HG03039 (cell line): ENCODE results near the gene ELMO1.

Experiments used
- ATAC-seq: cut with Tn5 transposase; IDR thresholded peaks from one replicate; pipeline ENCODE4 v1.9.1; 2021; ENCODE audit warnings: mild to moderate bottlenecking, moderate library complexity; ENCODE audit not compliant: unreplicated experiment

Gene ELMO1

DNA sequence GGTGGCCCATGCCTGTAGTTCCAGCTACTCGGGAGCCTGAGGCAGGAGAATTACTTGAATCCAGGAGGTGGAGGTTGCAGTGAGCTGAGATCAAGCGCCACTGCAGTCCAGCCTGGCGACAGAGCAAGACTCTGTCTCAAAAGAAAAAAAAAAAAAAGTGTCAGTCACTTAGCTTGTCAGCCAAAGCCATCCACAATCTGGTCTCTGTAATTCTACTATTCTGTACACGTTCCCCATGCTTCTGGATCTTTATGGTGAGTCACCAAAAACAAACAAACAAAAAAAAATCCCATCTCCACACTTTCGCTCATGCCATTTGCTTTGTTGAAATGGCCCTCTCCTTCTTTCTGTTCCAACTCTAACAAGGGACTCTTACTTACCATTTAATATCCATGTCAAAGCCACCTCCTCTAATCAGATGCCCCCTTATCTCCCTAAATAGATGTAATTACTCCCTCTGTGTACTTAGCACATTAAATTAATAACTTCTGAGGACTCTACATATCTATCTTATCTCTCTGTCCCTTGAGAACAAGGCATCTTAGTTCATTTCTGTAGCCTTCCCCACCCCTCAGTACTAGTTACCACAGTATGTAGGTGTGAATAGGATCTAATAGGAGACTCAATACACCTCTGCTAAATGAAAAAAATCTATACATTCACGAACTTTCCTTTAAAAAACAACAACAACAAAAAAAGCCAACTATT, 128.4 kb downstream of the ELMO1 start:
- ATAC-seq: no peak

DNA sequence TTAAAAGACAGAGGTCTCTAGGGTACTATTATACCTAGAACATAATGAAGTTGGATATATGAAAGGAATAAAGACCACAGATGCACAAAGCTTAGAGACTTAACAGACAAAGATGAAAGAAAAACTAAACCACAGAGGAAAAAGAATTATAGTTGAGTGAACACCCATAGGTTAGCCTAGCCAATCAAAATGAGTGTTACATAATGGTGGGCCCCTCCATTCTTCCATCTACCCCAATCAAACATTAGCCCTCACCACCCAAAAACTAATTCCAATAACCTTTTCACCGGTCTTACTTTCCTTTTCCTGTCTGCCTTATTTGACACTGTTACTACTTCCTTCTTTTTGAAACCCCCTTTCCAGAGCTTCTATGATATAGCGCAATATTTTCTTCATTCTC, 130.1 kb downstream of the ELMO1 start:
- no peak for ATAC-seq

DNA sequence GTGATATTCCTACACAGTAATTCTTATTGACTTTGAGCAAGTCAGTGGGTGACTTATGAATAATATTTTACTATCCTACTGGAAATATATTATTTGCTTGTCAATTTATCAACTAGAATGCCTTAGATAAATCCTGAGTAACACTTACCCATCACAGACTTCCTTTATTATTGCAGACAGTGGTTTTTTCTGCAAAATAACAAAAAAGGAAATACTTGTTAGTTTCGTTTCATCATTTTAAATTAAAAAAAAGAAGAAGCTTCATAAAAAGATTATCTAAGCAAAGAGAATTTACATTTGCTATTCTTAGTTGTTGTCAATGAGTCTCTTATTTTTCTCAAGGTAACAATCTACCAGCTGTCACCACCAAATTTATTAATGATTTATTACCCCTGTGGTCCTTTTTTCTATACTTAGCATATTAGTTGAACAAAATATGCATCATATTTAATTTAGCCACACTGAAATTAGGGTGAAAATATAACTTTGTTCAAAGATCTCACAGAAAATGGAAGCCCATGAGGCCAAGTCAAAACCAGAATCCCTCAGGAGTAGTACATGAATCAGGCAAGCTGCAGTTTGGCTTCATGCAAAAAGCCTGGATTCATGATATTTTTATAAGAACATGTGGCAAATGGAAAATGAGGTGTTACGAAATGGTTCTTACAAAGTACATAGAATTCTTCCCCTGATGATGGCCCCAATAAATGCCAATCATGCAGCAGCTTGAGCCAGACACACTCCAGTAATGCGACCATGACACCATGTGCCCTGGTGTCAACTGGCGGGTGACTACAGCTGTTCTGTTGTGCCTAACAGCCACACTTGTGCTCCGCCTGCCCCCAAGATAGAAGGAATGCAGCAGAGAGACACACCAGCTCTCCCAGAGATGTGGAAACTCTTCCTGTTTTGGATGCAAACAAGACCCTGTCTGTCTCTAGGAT, 132.6 kb downstream of the ELMO1 start:
- no peak for ATAC-seq

DNA sequence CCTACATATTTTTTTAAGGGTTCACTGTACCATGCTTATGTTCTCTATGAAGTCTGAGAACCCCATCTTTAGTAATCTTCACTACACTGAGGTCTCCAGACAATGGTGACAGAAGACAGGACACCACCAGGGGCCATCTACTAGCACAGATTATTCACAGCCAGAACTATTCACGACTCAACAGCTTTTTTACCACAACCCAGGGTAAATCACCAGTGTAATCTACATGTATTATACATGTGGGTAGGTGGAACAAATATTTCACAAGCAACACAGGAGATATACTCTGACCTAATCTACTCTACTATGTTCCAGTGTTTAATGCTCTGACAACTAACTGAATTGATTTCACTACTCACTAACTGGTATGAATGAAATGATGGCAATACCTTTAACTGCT, 136.1 kb downstream of the ELMO1 start:
- no peak for ATAC-seq

DNA sequence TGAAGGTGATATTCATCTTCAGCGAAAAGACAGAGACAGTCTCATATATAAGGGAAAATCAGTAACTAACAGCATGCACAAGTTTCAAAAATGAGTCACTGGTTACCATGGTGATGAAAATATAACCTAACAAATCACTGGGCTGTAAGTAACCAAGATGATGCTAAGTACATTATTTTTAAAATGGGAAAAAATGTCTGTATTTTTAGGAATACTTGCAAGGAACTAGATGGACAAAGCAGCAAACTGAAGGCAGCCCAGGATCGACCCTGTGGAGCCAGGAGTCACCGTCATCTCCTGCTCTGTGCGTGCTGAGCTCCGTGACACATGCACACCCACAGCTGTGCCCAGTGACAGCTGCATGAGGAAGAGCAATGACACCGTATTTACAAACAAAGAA, 137.3 kb downstream of the ELMO1 start:
- ATAC-seq: no peak

DNA sequence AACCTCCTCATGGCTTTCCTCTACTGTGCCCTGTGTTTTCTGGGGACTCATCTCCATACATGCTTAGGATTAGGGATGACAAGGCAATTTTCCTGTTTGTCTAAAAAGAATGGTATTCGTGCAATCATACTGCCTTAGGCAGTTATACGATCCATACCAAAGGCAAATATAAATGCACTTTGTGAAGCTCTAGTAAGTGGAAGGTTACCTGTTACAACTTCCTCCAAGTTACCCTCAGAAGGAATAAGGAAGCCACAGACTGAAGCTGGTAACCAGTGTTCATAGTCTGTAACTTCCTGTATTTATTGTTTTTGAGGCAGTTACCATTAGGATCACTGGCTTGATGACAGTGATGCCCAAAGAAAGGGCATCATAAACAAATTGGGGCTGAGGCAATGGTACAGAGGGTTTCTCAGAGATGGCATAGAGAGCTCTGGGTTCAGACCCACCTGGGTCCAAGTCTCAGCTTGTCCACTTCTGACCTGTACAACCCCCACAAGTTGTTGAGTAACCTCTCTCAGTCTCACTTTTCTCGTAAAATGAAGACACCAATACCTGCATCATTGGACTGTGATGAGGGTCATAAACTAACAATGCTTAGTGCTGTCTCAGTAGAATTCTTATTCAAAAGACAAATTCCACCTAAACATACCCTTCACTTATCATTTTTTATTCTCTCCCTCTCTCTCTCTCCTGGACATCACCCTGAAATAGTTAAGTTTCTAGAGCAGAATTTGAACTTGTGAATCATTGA, 138.2 kb downstream of the ELMO1 start:
- no peak for ATAC-seq

DNA sequence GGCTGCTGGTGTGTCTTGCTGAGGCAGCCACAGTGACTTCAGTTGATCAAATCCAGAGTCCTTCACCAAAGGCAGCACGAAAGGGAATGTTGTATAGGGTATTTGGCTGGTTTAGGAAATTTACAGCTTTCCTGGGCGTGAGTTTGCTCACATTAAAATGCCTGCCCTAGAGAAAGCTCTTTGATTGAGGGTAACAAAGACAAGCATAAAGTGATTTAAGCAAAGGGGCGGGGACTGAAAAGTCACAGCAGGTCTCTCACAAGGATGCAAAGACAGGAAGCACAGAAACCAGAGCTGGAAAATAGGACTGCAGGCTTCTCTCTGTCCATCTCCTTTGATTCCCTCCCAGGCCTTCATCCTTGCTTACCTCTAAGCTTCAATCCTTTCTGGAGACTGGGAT, 139.2 kb downstream of the ELMO1 start:
- no peak for ATAC-seq

DNA sequence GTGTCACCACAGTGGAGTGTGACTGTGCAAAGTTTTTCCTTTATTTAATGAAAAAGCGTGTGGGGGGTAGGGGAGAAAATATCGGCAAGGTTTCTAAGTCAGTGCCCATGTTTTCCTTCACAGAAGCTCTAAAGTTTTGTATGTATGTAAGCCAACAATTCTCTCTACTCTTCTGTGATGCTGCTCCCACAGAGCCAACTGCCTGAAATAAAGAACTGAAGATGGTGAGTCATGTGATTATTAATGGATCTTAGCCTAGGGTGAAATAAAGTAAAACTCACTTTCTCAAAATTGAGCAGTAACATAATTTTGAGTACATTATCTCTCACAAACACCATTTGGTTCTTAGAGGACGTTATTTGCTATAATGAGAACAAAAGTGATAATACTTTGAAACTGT, 143.7 kb downstream of the ELMO1 start:
- no peak for ATAC-seq

DNA sequence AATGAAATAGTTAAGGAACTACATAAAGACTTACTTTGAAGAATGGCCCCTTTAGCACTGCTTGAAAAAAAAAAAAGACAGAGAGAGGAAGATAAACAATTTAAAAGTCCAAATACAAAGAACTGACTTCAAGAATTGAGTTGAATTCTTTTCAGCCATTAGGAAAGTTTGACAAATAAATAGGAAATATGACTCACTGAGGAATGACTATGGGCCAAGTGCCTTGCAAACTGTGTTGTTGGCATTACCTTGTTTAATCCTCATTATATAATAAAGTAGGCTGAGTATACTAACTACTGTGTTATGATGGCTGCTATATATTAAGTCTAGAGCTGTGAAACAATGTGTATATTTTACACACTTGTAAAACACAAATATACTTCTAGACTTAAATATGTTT, 151.1 kb downstream of the ELMO1 start:
- no peak for ATAC-seq

DNA sequence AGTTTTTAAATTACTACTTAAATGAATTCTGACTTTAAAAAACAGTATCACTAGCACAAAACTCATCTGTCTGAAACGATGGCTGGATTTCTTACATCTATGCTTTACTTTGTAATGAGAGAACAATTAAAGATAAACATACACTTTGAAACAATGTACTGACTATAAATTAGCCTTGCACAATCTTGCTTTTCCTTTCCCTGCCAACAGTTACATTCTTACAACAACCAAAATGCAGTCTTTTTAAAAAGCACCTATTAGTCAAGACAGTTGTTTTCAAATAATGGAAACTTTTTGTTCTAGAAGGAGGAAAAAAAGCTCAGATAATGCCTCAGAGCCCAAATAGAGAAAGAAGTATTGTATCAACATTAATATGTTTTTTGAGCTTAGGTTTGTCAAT, 153.3 kb downstream of the ELMO1 start:
- ATAC-seq: no peak

DNA sequence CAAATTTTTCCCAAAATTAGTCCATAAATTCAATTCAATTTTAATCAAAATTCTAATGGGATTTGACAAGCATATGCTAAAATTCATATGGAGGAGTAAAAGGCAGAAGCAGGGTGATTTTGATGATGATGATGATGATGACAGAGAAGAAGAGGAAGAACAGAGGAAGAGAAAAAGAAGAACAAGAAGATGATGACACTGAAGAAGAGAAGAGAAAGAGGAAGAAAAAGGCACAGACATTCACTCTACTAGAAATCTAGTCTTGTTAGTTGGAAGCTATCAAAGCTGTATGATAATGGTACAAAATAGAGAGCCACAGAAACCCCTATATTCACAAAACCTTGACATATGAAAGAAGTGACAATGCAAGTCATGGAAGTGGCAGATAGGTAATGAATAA, 157.9 kb downstream of the ELMO1 start:
- no peak for ATAC-seq

DNA sequence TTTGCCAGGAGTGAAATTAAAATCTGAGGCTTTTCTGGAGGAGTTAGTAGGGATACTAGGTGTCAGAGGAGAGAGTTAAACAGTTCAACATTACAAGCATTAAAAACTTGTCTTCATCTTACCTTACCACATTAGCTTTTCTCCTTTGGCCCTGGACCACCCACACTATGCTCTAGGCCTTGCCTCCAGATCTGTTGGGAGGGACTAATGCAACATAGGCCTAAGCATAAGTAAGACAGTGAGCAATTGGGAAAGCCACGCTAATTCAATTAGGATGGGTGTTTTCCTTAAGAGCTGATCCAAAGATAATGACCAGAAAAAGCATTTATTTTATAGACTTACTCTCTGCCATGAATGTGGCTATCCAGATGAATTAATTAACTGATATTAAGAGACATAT, 158.9 kb downstream of the ELMO1 start:
- ATAC-seq: no peak

DNA sequence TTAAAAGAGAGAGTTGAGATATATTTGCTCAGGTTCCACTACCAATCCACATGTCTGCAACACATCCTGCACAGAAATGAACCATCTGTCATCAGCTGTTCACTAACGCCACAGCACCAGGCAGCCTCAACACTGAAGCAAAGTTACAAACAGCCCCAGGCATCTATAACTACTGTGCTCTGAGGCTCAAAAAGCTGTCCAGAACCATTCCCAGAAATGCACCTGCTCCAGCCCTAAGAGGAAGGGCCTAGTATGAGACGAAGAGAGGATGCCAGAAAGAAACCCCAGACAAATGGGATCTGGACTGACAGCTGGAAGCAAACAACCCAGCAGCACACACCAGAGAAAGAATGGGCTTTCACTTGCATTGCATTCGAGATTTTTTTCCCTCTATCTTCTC, 159.3 kb downstream of the ELMO1 start:
- ATAC-seq: no peak

DNA sequence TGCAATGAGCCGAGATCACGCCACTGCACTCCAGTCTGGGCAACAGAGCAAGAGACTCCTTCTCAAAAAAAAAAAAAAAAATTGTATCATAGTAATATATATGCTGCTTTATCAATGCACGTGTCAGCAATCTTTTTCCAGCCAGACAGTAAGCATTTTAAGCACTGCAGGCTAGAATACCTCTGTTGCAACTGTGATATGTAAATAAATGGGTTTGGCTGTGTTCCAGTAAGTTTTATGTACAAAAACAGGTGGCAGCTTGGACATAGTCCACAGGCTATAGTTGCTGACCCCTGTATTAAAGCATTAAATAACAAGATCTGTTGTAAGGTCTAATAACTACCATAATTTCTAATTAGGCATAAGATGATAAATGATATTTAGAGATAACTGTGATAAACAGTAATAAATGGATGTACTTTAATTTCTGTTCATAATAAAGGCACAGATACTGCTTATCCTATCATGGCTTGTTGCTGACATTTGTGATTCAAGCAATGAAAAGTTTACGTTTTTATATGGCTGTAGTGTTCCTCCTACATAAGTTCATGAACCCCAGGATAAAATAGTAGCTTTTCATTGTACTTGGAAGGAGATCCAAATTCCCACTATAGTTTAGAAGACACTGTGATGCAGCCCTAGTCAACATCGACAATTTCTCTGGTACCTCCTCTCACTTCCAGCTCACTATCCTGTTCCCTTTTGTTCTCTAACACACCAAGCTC, 161.4 kb downstream of the ELMO1 start:
- ATAC-seq: no peak

DNA sequence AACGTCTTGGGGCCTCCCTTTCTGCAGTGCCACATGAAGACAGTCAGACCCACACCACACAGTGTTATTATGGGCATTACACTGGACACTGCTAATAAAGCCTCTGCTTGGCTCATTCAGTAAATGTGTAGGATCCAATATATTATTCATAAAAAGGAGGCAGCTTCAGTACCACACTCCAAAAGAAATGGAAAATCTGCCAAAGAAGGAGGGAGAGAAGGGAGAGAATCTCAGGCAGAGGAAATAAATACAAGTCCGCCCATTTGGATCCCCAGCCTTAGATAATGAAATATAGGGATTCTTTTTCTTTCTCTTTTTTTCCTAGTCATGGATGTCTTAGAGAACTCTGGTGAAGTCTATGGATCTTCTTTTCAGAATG, 162.2 kb downstream of the ELMO1 start:
- no peak for ATAC-seq

DNA sequence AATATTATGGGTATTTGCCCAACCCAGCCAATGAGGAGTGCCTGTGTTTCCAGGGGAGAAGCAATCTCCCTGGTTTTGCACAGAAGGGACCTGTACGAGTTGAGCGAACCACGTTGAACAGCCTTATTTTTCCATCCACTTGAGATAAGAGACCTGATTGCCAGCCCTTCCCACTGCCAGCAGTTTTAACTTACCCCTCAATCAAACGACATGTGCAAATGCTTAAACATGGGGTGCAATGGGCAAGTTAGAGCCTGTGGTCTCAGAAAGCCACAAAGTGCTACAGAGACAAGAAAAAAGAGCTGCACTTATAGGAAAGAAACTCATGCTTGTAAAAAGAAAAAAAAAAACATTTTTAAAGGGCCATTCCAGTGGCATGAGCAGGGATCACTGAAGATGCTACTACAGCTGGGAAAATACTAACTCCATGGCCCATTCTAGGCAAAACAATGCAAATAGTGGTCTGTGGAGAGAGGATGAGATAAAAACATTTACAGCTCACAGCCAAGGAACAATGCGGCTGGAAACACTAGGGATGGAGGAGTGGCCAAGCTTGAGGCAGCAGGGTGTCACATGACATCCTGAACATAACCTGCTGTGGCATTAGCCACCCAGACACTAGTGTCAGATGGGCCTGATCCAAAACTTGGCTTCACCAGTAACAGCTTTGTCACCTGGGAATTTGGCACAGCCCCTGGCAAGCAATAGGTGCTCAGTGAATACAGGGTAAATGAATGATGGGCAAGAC, 162.8 kb downstream of the ELMO1 start:
- ATAC-seq: no peak

DNA sequence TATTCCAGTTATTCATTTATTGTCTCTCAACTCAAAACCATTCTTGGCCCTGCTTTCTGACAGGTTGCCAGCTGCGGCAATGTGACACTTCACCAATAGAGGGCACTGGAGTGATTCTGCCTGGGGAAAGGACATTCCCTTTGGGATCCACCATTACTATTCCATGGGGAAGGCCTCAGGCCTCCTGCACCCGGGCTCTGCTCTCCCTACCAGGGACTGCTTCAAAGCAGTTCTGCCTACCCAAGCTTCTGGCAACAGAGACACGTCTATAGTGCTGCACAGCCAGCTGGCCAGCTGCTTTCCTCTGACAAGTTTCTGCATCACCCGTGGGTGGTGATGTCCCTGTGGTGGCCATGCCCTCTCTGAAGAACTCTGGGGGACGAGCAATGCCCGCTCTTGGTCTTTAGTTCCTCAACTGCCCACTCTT, 163.8 kb downstream of the ELMO1 start:
- ATAC-seq: no peak

DNA sequence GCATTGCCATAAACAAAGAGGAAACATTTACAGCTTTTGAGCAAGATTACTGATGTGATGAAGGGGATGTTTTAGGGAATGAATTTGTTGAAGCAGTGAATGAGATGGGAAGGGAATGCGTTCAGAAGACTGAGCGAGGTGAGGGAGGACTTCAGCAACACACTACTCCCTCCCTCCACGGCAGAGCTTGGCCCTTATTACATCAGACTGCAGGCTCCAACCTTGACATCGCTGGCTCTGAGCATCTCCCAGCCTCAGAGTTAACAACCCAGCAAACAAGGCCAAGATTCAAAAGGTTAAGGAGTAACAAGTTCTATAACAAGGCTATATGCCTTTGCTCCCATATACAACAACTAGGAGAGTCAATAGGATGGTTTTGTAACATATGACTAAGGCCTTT, 164.4 kb downstream of the ELMO1 start:
- no peak for ATAC-seq

DNA sequence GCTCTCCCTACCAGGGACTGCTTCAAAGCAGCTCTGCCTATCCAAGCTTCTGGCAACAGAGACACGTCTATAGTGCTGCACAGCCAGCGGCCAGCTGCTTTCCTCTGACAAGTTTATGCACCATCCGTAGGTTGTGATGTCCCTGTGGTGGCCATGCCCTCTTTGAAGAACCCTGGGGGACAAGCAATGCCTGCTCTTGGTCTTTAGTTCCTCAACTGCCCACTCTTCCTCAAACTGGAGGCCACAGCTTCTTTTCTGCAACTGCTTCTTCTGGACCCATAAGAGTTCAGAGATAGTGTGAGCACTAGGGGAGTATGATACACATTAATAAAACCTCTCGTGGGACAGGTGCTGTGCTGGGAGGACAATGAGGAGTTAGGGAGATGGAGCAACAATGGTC, 164.9 kb downstream of the ELMO1 start:
- ATAC-seq: no peak

DNA sequence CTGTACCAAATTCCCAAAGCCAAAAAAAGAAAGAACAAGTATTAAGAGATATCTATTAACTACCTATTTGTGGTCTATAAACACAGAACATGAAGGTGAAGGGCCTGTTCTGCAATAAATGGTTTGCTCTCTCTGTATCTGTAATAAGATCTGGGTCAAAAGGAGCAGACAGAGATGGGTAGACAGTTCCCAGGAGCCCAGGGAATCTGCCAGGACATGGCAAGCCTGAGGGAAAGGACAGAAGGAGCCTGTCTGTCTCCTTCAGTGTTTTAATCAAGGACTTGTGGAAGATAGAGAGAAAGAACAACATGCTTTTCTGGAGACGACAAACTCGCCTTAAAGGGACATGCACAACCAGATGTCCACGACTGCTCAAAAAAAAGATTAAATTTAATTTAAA, 165.7 kb downstream of the ELMO1 start:
- ATAC-seq: no peak
